ENCODE data around the gene UBA7. TPM values are rescaled to one million over a fixed set of nuclear protein-coding genes. Genes with fewer than 3 reads are reported as not detected.

Gene UBA7
- total and polyA plus RNA-seq, 2 of the 13 experiments (the other 11 are each of a cell fraction or from before 2014, with no cell fraction given), result 9.5 to 16.5 TPM

GRCh38 chr3:49859576-49860305, 46.0 kb upstream of the UBA7 start:
- 50% methylated on average over 1 of the region's 12 CpGs for WGBS (ENCODE audit: low lambda C conversion rate)
- POLR2A ChIA-PET, result no interaction called here

GRCh38 chr3:49856181-49857005, 42.6 kb upstream of the UBA7 start, which contains the start of gene TRAIP:
Gene TRAIP (minus strand): TSS chr3:49856564. CDS start chr3:49856453, 111 bp downstream.
- Histone ChIP-seq H3K4me1 (ENCODE audit: insufficient read depth, low read length) (peaks cover 45% of the 10 kb centered on the region), H3K9ac (ENCODE audit: insufficient read depth, low read depth, low read length) (peak within 1 kb of the TSS; percentile 70), H3K36me3 (replicated peaks in 1 of 2; ENCODE audit: control insufficient read depth in 1 of 2, insufficient read depth in 2 of 2, low read length in 2 of 2) (no peaks in the 10 kb centered on the region), H3K27ac (ENCODE audit: extremely low read length, insufficient read depth, low read length) (peak within 1 kb of the TSS; percentile 28), H3K9me3 (ENCODE audit: low read length) (no peaks in the 10 kb centered on the region), H3K4me3 (replicated peaks in 1 of 3; ENCODE audit: insufficient read depth in 1 of 3, low read depth in 2 of 3, low read length in 3 of 3) (peak within 1 kb of the TSS; percentile 81 to 98 (median 83)), H2AFZ (ENCODE audit: low read length) (peak within 1 kb of the TSS; percentile 2), H3K79me2 (ENCODE audit: insufficient read depth, low read length) (peaks cover 12% of the 10 kb centered on the region), H3K4me2 (ENCODE audit: low read depth, low read length) (peak within 1 kb of the TSS; percentile 81), H4K20me1 (ENCODE audit: insufficient read depth, low read length) (no peaks in the 10 kb centered on the region), H3K27me3 (ENCODE audit: control insufficient read depth in 1 of 2, insufficient read depth in 2 of 2, low read length in 2 of 2) (peaks cover 2 to 10% of the 10 kb centered on the region in 2 experiments; a peak in 4 of 5 replicates)
- CTCF ChIA-PET (ENCODE audit: low intra/inter-chr PET ratio, low total read pairs), result no interaction called here
- in situ Hi-C loops (cut with HindIII; ENCODE audit: extremely low pct_ligation_motif_present, low pct_unique_long_range_greater_than_20kb), result no loop called here
- DNase-seq (ENCODE audit: low spot score) (peak; percentile 83), ATAC-seq (peak; percentile 95), FAIRE-seq (peak; percentile 91)
- 15% methylated on average over 7 of the region's 52 CpGs for WGBS (ENCODE audit: low lambda C conversion rate)
- no TSS peak for BruUV-seq (replicated peaks)
- intact Hi-C loops (cut with micrococcal nuclease; ENCODE audit: unreplicated experiment), result no loop called here
- POLR2A ChIA-PET, result interaction anchor here (1.5 kb wide), 1 partner anchor 12 kb away, joined by 4 read pairs; no protein-coding TSS in a partner anchor
- TF ChIP-seq ZFX (CRISPR knock-in tag; IDR thresholded peaks at IDR 0.05; ENCODE audit: low read depth) (peak; percentile 80), ZFP36L1 (CRISPR knock-in tag; IDR thresholded peaks at IDR 0.05) (peak; percentile 94), ZBTB40 (IDR thresholded peaks at IDR 0.05) (peak; percentile 74), ZBTB40 (CRISPR knock-in tag; IDR thresholded peaks at IDR 0.05) (no peak), THAP11 (CRISPR knock-in tag; IDR thresholded peaks at IDR 0.05) (peak; percentile 90)

More at GRCh38 chr3:49859576-49860305, 46.0 kb upstream of the UBA7 start:
- ATAC-seq (no peak), FAIRE-seq (no peak), DNase-seq (ENCODE audit: low spot score) (no peak)
- no peak overlapping the region for H3K4me2 ChIP-seq (ENCODE audit: low read depth, low read length)
- H2AFZ ChIP-seq (ENCODE audit: low read length), result no peak overlapping the region
- peaks cover 12% of the 10 kb centered on the region for H3K79me2 ChIP-seq (ENCODE audit: insufficient read depth, low read length)
- intact Hi-C loops (cut with micrococcal nuclease; ENCODE audit: unreplicated experiment) (no loop called here), in situ Hi-C loops (cut with HindIII; ENCODE audit: extremely low pct_ligation_motif_present, low pct_unique_long_range_greater_than_20kb) (no loop called here)
- H3K27ac ChIP-seq (ENCODE audit: extremely low read length, insufficient read depth, low read length), result no peak overlapping the region
- no peak overlapping the region for H3K4me3 ChIP-seq (replicated peaks in 1 of 3; ENCODE audit: insufficient read depth in 1 of 3, low read depth in 2 of 3, low read length in 3 of 3)
- peaks cover 34% of the 10 kb centered on the region for H3K4me1 ChIP-seq (ENCODE audit: insufficient read depth, low read length)
- H3K27me3 ChIP-seq (ENCODE audit: control insufficient read depth in 1 of 2, insufficient read depth in 2 of 2, low read length in 2 of 2), result peaks cover 5 to 34% of the 10 kb centered on the region in 2 experiments
- CTCF ChIA-PET (ENCODE audit: low intra/inter-chr PET ratio, low total read pairs), result no interaction called here
- H3K9ac ChIP-seq (ENCODE audit: insufficient read depth, low read depth, low read length), result no peak overlapping the region
- no peaks in the 10 kb centered on the region for H3K36me3 ChIP-seq (replicated peaks in 1 of 2; ENCODE audit: control insufficient read depth in 1 of 2, insufficient read depth in 2 of 2, low read length in 2 of 2)
- H4K20me1 ChIP-seq (ENCODE audit: insufficient read depth, low read length), result no peaks in the 10 kb centered on the region
- no peak for TF ChIP-seq ZNF235 (CRISPR knock-in tag; IDR thresholded peaks at IDR 0.05; ENCODE audit: borderline replicate concordance)
- no peak for TF ChIP-seq NFE2L2 (IDR thresholded peaks at IDR 0.05; ENCODE audit: low read length)
- no peak for TF ChIP-seq NCOA5 (CRISPR knock-in tag; IDR thresholded peaks at IDR 0.05)
- TF ChIP-seq CEBPB (IDR thresholded peaks at IDR 0.05; ENCODE audit: borderline replicate concordance, low read depth, low read length), result no peak
- H3K9me3 ChIP-seq (ENCODE audit: low read length), result no peaks in the 10 kb centered on the region
- no TSS peak for BruUV-seq (replicated peaks)

All from HepG2 (cell line).